Endodermal cell (in vitro differentiated cells): Measurements from ENCODE around the gene RPL22. TPM values are rescaled to one million over a fixed set of nuclear protein-coding genes. Genes with fewer than 3 reads are reported as not detected.

Experiments
- DNase-seq: peaks from one replicate; pipeline ENCODE4 v3.0.0-alpha.2; 2017
- H3K27ac ChIP-seq: 2 replicates; pipeline ENCODE4 v1.5.1; 2013; ENCODE audit warnings: mild to moderate bottlenecking, low read depth, low read length, moderate library complexity
- H3K27me3 ChIP-seq: 2 replicates; pipeline ENCODE4 v1.6.1; 2013; ENCODE audit warnings: mild to moderate bottlenecking, low read length, moderate library complexity; ENCODE audit not compliant: insufficient read depth, control insufficient read depth, poor library complexity, severe bottlenecking
- H3K36me3 ChIP-seq: 2 replicates; pipeline ENCODE4 v1.7.0; 2013; ENCODE audit warnings: mild to moderate bottlenecking, low read length, moderate library complexity; ENCODE audit not compliant: control insufficient read depth, insufficient read depth
- H3K4me1 ChIP-seq: one replicate; pipeline ENCODE4 v1.7.0; 2013; ENCODE audit warnings: low read length; ENCODE audit not compliant: control insufficient read depth, insufficient read depth
- H3K4me3 ChIP-seq: 2 replicates; pipeline ENCODE4 v1.5.1; 2013; ENCODE audit warnings: mild to moderate bottlenecking, low read length, moderate library complexity
- H3K9ac ChIP-seq: 2 replicates; pipeline ENCODE4 v1.6.1; 2013; ENCODE audit warnings: mild to moderate bottlenecking, low read length, moderate library complexity; ENCODE audit not compliant: poor library complexity, severe bottlenecking; ENCODE audit errors: extremely low read depth
- H3K9me3 ChIP-seq: 2 replicates; pipeline ENCODE4 v1.6.1; 2013; ENCODE audit warnings: mild to moderate bottlenecking, low read length, moderate library complexity; ENCODE audit not compliant: control insufficient read depth
- H3K27ac Mint-ChIP-seq: 2 replicates; pipeline ENCODE4 v1.8.0; 2020; ENCODE audit warnings: mixed read lengths
- H3K27me3 Mint-ChIP-seq: 2 replicates; pipeline ENCODE4 v1.8.0; 2021; ENCODE audit warnings: mild to moderate bottlenecking, mixed read lengths; ENCODE audit not compliant: insufficient read depth
- H3K36me3 Mint-ChIP-seq: 2 replicates; pipeline ENCODE4 v1.8.0; 2020; ENCODE audit warnings: low read depth, mixed read lengths
- H3K4me1 Mint-ChIP-seq: 2 replicates; pipeline ENCODE4 v1.8.0; 2020; ENCODE audit warnings: mixed read lengths
- H3K4me3 Mint-ChIP-seq: 2 replicates; pipeline ENCODE4 v1.8.0; 2020; ENCODE audit warnings: mild to moderate bottlenecking, moderate library complexity, mixed read lengths
- H3K9me3 Mint-ChIP-seq: 2 replicates; pipeline ENCODE4 v1.8.0; 2020; ENCODE audit warnings: mild to moderate bottlenecking, mixed read lengths
- WGBS, 2 experiments: methylation state at CpG; one replicate each; pipeline versions ENCODE4 v1.1.5 to v1.1.7; 2013; ENCODE audit warnings: missing lambda C conversion rate in 2 of 2, mixed read lengths in 1 of 2; ENCODE audit not compliant: insufficient coverage in 1 of 2, insufficient read length in 1 of 2; 5-methylcytosine and 5-hydroxymethylcytosine counted together
- total RNA-seq, 2 donors: library from RNA; stranded (reverse); fragmentation: NEBNext Ultra II Directional in 1 of 2; extraction: Animal tissue kit (Norgen Biotek cat#: 25700) in 1 of 2; gene quantifications; 2 replicates in 1 of 2; 3 replicates in 1 of 2; pipeline ENCODE4 v1.2.1, GENCODE V29; 2021
- TF ChIP-seq, protein P1 (sequence below): fragments of 200-600 bp; sonication (generic); conservative IDR thresholded peaks from 2 replicates; pipeline ENCODE4 v1.5.0; 2021; ENCODE audit warnings: antibody characterized with exemption, mild to moderate bottlenecking

RPL22 gene
- total RNA-seq, 2 donors from 2014 or later, result 409 to 481 TPM

DNA sequence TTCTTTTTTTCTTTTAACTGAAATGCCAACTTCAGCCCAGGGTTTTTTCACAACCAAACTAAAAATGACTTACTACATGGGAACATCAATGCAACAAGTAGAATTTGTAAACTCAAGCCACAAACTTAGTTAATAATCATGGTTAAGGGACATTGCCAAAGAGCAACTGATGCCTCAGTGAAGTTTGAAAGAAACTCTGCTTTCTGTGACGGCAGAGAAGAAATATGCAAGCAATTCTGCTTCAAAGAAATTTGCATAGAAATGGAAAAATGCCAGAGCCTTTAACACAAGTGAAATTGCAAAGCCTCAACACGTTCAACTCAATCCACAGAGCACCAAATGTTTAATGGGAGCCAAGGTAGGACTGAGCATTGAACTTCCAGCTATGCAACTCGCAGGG lies 14.2 kb downstream of the RPL22 start:
- H3K4me1 ChIP-seq, result no peaks in the 10 kb centered on the region
- TF ChIP-seq, protein P1, sequence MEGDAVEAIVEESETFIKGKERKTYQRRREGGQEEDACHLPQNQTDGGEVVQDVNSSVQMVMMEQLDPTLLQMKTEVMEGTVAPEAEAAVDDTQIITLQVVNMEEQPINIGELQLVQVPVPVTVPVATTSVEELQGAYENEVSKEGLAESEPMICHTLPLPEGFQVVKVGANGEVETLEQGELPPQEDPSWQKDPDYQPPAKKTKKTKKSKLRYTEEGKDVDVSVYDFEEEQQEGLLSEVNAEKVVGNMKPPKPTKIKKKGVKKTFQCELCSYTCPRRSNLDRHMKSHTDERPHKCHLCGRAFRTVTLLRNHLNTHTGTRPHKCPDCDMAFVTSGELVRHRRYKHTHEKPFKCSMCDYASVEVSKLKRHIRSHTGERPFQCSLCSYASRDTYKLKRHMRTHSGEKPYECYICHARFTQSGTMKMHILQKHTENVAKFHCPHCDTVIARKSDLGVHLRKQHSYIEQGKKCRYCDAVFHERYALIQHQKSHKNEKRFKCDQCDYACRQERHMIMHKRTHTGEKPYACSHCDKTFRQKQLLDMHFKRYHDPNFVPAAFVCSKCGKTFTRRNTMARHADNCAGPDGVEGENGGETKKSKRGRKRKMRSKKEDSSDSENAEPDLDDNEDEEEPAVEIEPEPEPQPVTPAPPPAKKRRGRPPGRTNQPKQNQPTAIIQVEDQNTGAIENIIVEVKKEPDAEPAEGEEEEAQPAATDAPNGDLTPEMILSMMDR, result no peak
- H3K9me3 Mint-ChIP-seq, result no peaks in the 10 kb centered on the region
- H3K36me3 ChIP-seq, result peaks cover 54% of the 10 kb centered on the region
- WGBS, 2 experiments, result 86% methylated on average over 3 of the region's 3 CpGs
- no peak overlapping the region for H3K4me3 ChIP-seq
- H3K27me3 ChIP-seq, result peaks cover 32% of the 10 kb centered on the region
- H3K4me3 Mint-ChIP-seq, result no peak overlapping the region
- DNase-seq, result no peak
- no peak overlapping the region for H3K27ac ChIP-seq
- H3K9ac ChIP-seq, result no peak overlapping the region
- no peak overlapping the region for H3K27ac Mint-ChIP-seq
- H3K4me1 Mint-ChIP-seq, result peaks cover 7% of the 10 kb centered on the region
- no peaks in the 10 kb centered on the region for H3K9me3 ChIP-seq
- H3K27me3 Mint-ChIP-seq, result peaks cover 28% of the 10 kb centered on the region
- peaks cover 48% of the 10 kb centered on the region for H3K36me3 Mint-ChIP-seq

DNA sequence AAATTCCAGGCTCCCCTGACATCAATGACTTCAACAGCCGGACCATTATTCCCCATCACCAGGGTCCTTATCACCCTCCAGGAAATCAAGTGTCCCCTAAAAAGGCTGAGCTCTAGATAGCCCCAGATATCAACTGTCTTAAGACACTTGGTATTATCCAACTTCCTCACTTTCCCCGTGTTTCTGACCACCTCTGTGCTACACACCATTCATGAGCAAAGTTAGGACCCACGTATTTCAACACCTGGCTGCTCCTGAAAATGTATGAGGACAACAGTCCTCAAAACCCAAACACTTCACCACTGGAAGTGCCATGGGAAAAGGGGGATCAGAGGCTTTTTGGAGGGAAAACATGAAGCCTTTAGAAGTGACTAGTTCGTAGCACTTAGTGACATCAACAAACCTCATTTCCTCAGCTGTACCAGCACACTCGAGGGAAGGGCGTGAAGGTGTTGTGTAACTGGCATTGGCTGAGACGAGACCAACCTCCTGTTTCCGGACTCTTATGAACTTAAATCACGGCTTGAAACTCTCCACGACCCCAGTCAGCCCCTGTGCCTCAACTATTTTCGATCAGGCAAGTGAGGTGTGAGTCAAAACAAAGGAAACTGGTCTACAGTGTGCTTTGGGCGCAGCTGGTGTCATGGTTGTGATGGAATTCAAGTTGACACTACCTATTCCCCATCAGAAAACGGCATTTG lies 15.2 kb downstream of the RPL22 start:
- TF ChIP-seq, protein P1, result no peak
- H3K9ac ChIP-seq, result no peak overlapping the region
- peak overlapping the region; percentile 50 for H3K27ac Mint-ChIP-seq
- no peaks in the 10 kb centered on the region for H3K4me1 ChIP-seq
- H3K9me3 ChIP-seq, result no peaks in the 10 kb centered on the region
- no peak overlapping the region for H3K4me3 ChIP-seq
- peaks cover 42% of the 10 kb centered on the region for H3K36me3 Mint-ChIP-seq
- 92 to 93% methylated on average over 8 to 13 of the region's 13 CpGs for WGBS, 2 experiments
- H3K4me1 Mint-ChIP-seq, result peaks cover 7% of the 10 kb centered on the region
- DNase-seq, result peak; percentile 58
- H3K36me3 ChIP-seq, result peaks cover 45% of the 10 kb centered on the region
- H3K27me3 Mint-ChIP-seq, result peaks cover 28% of the 10 kb centered on the region
- H3K9me3 Mint-ChIP-seq, result no peaks in the 10 kb centered on the region
- H3K27ac ChIP-seq, result no peak overlapping the region
- H3K4me3 Mint-ChIP-seq, result no peak overlapping the region
- H3K27me3 ChIP-seq, result peaks cover 36% of the 10 kb centered on the region

DNA sequence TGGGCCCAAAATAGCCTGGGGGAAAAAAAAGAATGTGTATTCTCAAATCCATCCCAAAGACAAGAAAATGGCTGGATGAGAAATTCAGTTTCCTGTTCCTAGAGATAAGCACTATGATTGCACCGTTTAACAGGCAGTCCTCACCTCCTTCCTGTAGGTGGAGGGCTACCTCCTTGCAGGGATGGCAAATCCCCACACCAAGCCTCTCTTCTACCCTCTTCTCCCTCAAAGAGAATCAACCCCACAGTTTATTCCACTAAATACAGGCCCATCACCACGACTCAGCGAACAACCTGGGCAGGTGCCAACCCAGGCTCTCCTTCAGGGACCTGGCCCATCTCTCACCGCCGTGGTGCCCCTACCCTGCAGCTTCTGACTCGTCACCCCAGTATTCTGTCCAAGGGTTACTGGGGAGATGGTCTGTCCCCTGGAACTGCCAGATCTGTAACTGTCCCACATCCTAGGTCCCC lies 15.8 kb downstream of the RPL22 start:
- peaks cover 7% of the 10 kb centered on the region for H3K4me1 Mint-ChIP-seq
- H3K36me3 Mint-ChIP-seq, result peaks cover 35% of the 10 kb centered on the region
- Histone ChIP-seq H3K4me3 (no peak overlapping the region), H3K9me3 (no peaks in the 10 kb centered on the region), H3K27me3 (peaks cover 43% of the 10 kb centered on the region), H3K4me1 (no peaks in the 10 kb centered on the region), H3K27ac (no peak overlapping the region), H3K36me3 (peaks cover 38% of the 10 kb centered on the region), H3K9ac (no peak overlapping the region)
- peaks cover 28% of the 10 kb centered on the region for H3K27me3 Mint-ChIP-seq
- peak overlapping the region; percentile 50 for H3K27ac Mint-ChIP-seq
- DNase-seq, result peak; percentile 67
- no peaks in the 10 kb centered on the region for H3K9me3 Mint-ChIP-seq
- WGBS, 2 experiments, result 68 to 81% methylated on average over 5 to 6 of the region's 6 CpGs
- TF ChIP-seq, protein P1, result peak; percentile 66
- H3K4me3 Mint-ChIP-seq, result no peak overlapping the region
